Measurements from ENCODE around the gene LMAN2.

Gene LMAN2

GRCh38 chr5:177357459-177358351 lies 6.2 kb upstream of the LMAN2 start, which contains the start of gene RGS14:
Gene RGS14 (plus strand): TSS chr5:177357924. CDS start chr5:177358025, 101 bp downstream.
- TF ChIP-seq, protein P1, sequence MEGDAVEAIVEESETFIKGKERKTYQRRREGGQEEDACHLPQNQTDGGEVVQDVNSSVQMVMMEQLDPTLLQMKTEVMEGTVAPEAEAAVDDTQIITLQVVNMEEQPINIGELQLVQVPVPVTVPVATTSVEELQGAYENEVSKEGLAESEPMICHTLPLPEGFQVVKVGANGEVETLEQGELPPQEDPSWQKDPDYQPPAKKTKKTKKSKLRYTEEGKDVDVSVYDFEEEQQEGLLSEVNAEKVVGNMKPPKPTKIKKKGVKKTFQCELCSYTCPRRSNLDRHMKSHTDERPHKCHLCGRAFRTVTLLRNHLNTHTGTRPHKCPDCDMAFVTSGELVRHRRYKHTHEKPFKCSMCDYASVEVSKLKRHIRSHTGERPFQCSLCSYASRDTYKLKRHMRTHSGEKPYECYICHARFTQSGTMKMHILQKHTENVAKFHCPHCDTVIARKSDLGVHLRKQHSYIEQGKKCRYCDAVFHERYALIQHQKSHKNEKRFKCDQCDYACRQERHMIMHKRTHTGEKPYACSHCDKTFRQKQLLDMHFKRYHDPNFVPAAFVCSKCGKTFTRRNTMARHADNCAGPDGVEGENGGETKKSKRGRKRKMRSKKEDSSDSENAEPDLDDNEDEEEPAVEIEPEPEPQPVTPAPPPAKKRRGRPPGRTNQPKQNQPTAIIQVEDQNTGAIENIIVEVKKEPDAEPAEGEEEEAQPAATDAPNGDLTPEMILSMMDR (IDR thresholded peaks at IDR 0.05; ENCODE audit: low read depth, low read length), result no peak
- DNase-seq, result no peak
- no peak within 1 kb of the TSS for H3K4me3 ChIP-seq (ENCODE audit: low read depth, low read length)

DNA sequence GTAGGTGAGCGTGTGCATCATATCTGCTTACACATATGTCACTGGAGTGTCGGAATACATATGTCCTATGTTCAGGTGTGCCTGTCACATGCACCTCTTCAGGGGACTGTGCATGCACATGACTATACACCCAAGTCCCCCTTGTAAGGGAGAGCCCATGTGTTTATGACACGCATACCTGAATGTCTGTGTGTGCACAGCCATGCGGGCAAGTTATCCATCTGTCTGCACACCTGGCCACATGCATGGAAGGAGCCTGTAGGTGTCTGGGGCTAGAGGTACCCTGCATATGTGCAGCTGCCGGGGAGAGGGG lies 5.6 kb upstream of the LMAN2 start:
- H3K4me1 ChIP-seq, result peaks cover 1% of the 10 kb centered on the region; the same call in 1 of the 2 replicates
- no peaks in the 10 kb centered on the region for H3K36me3 ChIP-seq
- no peak for DNase-seq
- TF ChIP-seq, protein P1 (IDR thresholded peaks at IDR 0.05; ENCODE audit: low read depth, low read length), result no peak
- no peak overlapping the region for H3K4me3 ChIP-seq (ENCODE audit: low read depth, low read length)
- no peaks in the 10 kb centered on the region for H3K27me3 ChIP-seq
- no peaks in the 10 kb centered on the region; the same call in 1 of the 2 replicates for H3K9me3 ChIP-seq

More at GRCh38 chr5:177357459-177358351, 6.2 kb upstream of the LMAN2 start, which contains the start of gene RGS14:
- Histone ChIP-seq H3K27me3 (no peaks in the 10 kb centered on the region), H3K36me3 (no peaks in the 10 kb centered on the region), H3K9me3 (no peaks in the 10 kb centered on the region; the same call in 1 of the 2 replicates), H3K4me1 (no peaks in the 10 kb centered on the region; the same call in 1 of the 2 replicates)

- H3K27me3 ChIP-seq, result no peaks in the 10 kb centered on the region
- H3K4me1 ChIP-seq, result peaks cover 2% of the 10 kb centered on the region; the same call in 1 of the 2 replicates
- no peaks in the 10 kb centered on the region; the same call in 1 of the 2 replicates for H3K9me3 ChIP-seq
- TF ChIP-seq, protein P1 (IDR thresholded peaks at IDR 0.05; ENCODE audit: low read depth, low read length), result no peak
- H3K4me3 ChIP-seq (ENCODE audit: low read depth, low read length), result no peak overlapping the region
- H3K36me3 ChIP-seq, result no peaks in the 10 kb centered on the region
- no peak for DNase-seq
Measured at GRCh38 chr5:177356746-177357145, 5.3 kb upstream of the LMAN2 start.

DNA sequence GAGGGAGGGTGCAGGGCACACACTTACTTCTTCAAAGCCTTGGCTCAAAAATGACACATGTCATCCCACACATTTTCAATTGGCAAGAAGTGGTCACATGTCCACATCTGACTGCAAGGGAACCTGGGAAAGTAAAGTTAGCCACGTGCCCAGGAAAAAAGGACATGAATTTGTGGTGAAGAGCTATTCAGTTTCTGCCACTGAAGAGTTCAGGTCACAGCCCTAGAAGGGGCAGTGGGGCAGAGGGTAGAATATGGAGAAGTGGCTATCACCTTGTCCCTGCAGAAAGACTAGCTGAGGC lies 4.3 kb upstream of the LMAN2 start:
- Histone ChIP-seq H3K4me3 (ENCODE audit: low read depth, low read length) (no peak overlapping the region), H3K27me3 (no peaks in the 10 kb centered on the region)
- TF ChIP-seq, protein P1 (IDR thresholded peaks at IDR 0.05; ENCODE audit: low read depth, low read length), result no peak

GRCh38 chr5:177355162-177355867 lies 3.8 kb upstream of the LMAN2 start:
- no peak overlapping the region for H3K4me3 ChIP-seq (ENCODE audit: low read depth, low read length)

More for the DNA sequence above, 4.3 kb upstream of the LMAN2 start:
- DNase-seq, result no peak
- Histone ChIP-seq H3K9me3 (no peaks in the 10 kb centered on the region; the same call in 1 of the 2 replicates), H3K4me1 (peaks cover 2% of the 10 kb centered on the region; the same call in 1 of the 2 replicates), H3K36me3 (no peaks in the 10 kb centered on the region)

More at GRCh38 chr5:177355162-177355867, 3.8 kb upstream of the LMAN2 start:
- no peak for DNase-seq
- Histone ChIP-seq H3K9me3 (no peaks in the 10 kb centered on the region; the same call in 1 of the 2 replicates), H3K4me1 (peaks cover 2% of the 10 kb centered on the region; the same call in 1 of the 2 replicates), H3K27me3 (no peaks in the 10 kb centered on the region), H3K36me3 (no peaks in the 10 kb centered on the region)
- TF ChIP-seq, protein P1 (IDR thresholded peaks at IDR 0.05; ENCODE audit: low read depth, low read length), result no peak
